AG04450 (cell line): ENCODE data around the gene HECTD4. TPM values are rescaled to one million over a fixed set of nuclear protein-coding genes. Genes with fewer than 3 reads are reported as not detected.

Experiments used
- CTCF ChIA-PET: fragments of 300-600, 350-600 bp; formaldehyde crosslinking; extraction: SDS; loops from one replicate; lab custom pipeline; 2022; ENCODE audit warnings: antibody characterized with exemption, inconsistent platforms; lab: Charles Lee
- POLR2A ChIA-PET: fragments of 350-600 bp; formaldehyde crosslinking; extraction: SDS; loops from one replicate; lab custom pipeline; 2021; ENCODE audit warnings: antibody characterized with exemption, inconsistent platforms; lab: Yijun Ruan, JAX
- DNase-seq: peaks from one replicate; pipeline ENCODE4 v3.0.0-alpha.2; 2011; ENCODE audit warnings: low read depth, low spot score
- H3K27ac ChIP-seq: one replicate; pipeline ENCODE4 v1.5.1; 2012; ENCODE audit warnings: low read depth, low read length, control low read depth
- H3K27me3 ChIP-seq: one replicate; pipeline ENCODE4 v1.6.0; 2012; ENCODE audit warnings: low read length; ENCODE audit not compliant: control insufficient read depth, insufficient read depth
- H3K4me3 ChIP-seq: 2 replicates; pipeline ENCODE4 v1.5.1; 2011; ENCODE audit warnings: mild to moderate bottlenecking, low read depth, low read length, control low read depth
- H3K9me3 ChIP-seq: 2 replicates; pipeline ENCODE4 v1.5.1; 2012; ENCODE audit warnings: low read length; ENCODE audit not compliant: control insufficient read depth, insufficient read depth
- polyA plus RNA-seq: library from polyadenylated mRNA; depleted of rRNA; stranded (reverse); fragments of >200 nt; gene quantifications from 2 replicates; pipeline ENCODE4 v1.2.3, GENCODE V29; 2011
- TF ChIP-seq, protein P1 (sequence below): IDR thresholded peaks from 2 replicates; pipeline ENCODE4 v1.5.1; 2011; ENCODE audit warnings: low read depth, low read length, control low read depth, inconsistent platforms

Gene HECTD4
- polyA plus RNA-seq, 1 experiment: 8.6 TPM

DNA sequence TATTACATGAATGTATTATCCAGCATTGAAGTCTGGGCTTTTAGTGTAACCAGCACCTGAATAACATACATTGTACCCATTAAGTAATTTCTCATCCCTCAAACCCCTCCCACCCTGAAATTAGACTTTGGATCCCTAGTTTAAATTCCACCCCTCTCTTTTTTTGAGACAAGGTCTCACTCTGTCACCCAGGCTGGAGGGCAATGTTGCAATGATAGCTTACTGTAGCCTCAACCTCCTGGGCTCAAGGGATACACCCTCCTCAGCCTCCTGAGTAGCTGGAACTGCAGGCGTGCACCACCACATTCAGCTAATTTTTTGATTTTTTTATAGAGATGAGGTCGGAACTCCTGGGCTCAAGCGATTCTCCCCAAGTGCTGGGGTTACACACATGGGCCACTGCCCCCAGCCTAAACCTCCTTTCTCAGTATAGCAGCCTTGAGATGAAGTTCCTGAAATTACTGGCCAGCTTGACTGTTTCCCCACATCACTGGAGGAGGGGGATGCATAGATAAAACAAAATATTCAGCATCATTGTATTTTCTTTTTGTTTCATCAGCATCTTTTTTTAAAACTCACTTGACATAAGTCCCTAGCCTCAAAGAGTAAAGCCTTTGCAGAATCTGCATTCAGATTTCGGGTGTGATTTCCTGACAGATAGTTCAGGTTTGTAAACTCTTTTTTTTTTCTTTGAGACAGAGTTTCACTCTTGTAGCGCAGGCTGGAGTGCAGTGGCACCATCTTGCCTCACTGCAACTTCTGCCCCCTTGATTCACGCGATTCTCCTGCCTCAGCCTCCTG lies 43.6 kb upstream of the HECTD4 start:
- no peaks in the 10 kb centered on the region for H3K27me3 ChIP-seq
- TF ChIP-seq, protein P1, sequence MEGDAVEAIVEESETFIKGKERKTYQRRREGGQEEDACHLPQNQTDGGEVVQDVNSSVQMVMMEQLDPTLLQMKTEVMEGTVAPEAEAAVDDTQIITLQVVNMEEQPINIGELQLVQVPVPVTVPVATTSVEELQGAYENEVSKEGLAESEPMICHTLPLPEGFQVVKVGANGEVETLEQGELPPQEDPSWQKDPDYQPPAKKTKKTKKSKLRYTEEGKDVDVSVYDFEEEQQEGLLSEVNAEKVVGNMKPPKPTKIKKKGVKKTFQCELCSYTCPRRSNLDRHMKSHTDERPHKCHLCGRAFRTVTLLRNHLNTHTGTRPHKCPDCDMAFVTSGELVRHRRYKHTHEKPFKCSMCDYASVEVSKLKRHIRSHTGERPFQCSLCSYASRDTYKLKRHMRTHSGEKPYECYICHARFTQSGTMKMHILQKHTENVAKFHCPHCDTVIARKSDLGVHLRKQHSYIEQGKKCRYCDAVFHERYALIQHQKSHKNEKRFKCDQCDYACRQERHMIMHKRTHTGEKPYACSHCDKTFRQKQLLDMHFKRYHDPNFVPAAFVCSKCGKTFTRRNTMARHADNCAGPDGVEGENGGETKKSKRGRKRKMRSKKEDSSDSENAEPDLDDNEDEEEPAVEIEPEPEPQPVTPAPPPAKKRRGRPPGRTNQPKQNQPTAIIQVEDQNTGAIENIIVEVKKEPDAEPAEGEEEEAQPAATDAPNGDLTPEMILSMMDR: no peak
- H3K27ac ChIP-seq: no peak overlapping the region
- ChIA-PET CTCF (no interaction called here), POLR2A (interaction anchor here (0.6 kb wide), 2 partner anchors 12 to 296 kb away, joined by 4 read pairs; no protein-coding TSS in a partner anchor)
- no peak overlapping the region for H3K4me3 ChIP-seq
- H3K9me3 ChIP-seq: no peaks in the 10 kb centered on the region
- no peak for DNase-seq

- POLR2A ChIA-PET: interaction anchor here (0.6 to 0.7 kb wide), 2 partner anchors 8 to 771 kb away, joined by 8 to 10 read pairs; no protein-coding TSS in a partner anchor
- H3K9me3 ChIP-seq: no peaks in the 10 kb centered on the region
- no peak overlapping the region for H3K4me3 ChIP-seq
- no peaks in the 10 kb centered on the region for H3K27me3 ChIP-seq
- DNase-seq: no peak
- CTCF ChIA-PET: interaction anchor here (0.8 kb wide), 1 partner anchor 13 kb away, joined by 3 read pairs; no protein-coding TSS in a partner anchor
- TF ChIP-seq, protein P1: no peak
- H3K27ac ChIP-seq: no peak overlapping the region
Measured at GRCh38 chr12:112424126-112424525, 41.9 kb upstream of the HECTD4 start.

DNA sequence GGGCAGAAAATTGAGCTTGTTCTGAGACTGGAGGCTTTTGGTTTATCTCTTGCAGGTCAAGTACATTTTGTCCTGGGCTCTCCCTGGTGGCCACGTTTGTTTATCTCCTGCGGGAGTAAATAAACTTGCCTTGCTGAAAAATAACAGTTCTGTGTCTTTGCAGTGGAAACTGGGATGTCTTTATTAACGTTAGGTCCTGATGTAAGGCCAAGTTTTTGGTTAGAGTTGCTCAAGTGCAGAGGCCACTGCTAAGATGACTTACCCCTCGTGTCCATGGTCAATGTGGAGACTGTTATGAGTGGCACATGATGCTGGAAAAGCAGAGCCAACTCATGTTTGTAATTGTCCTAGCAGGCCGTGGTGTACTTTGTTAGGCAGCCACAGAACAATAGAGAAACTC lies 40.3 kb upstream of the HECTD4 start:
- no peak overlapping the region for H3K27ac ChIP-seq
- no peaks in the 10 kb centered on the region for H3K27me3 ChIP-seq
- DNase-seq: no peak
- ChIA-PET CTCF (no interaction called here), POLR2A (interaction anchor here (0.6 kb wide), 1 partner anchor 117 kb away, joined by 3 read pairs; no protein-coding TSS in a partner anchor)
- no peak overlapping the region for H3K4me3 ChIP-seq
- TF ChIP-seq, protein P1: no peak
- no peaks in the 10 kb centered on the region for H3K9me3 ChIP-seq

- Histone ChIP-seq H3K9me3 (no peaks in the 10 kb centered on the region), H3K27me3 (no peaks in the 10 kb centered on the region), H3K27ac (no peak overlapping the region), H3K4me3 (no peak overlapping the region)
- CTCF ChIA-PET: no interaction called here
- DNase-seq: no peak
- POLR2A ChIA-PET: no interaction called here
- TF ChIP-seq, protein P1: no peak
Measured at GRCh38 chr12:112421363-112421762, 39.1 kb upstream of the HECTD4 start.

DNA sequence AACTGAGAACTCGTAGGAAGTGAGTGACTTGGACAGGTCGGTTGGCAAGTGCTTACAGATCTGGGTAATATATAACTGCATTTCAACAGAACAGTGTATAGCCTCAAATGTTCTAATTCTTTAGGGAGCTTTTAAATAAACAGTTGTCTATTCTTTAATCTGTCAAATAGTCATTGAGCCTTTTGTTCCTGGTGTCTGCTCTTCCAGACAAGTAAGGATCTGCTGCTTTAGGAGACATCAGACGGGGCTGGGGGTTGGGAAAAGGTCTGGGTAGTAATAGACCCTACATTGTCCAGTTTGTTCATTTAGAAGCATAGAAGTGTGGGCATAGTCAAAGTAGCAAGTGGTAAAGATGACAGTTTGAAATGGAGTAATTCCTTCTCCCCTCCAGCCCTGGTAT lies 38.5 kb upstream of the HECTD4 start:
- Histone ChIP-seq H3K9me3 (no peaks in the 10 kb centered on the region), H3K4me3 (0 out of 2 replicates have a peak overlapping the region, but pooled peaks have one; percentile 13), H3K27ac (no peak overlapping the region), H3K27me3 (no peaks in the 10 kb centered on the region)
- TF ChIP-seq, protein P1: no peak
- no peak for DNase-seq
- ChIA-PET CTCF (interaction anchor here (1.2 kb wide), 1 partner anchor 8 kb away, joined by 3 read pairs; no protein-coding TSS in a partner anchor), POLR2A (no interaction called here)
